GM18858 (cell line): ENCODE measurements around the gene GUCY1A2.

Experiments used
- ATAC-seq: cut with Tn5 transposase; IDR thresholded peaks from one replicate; pipeline ENCODE4 v1.9.1; 2021; ENCODE audit not compliant: unreplicated experiment

Gene GUCY1A2

DNA sequence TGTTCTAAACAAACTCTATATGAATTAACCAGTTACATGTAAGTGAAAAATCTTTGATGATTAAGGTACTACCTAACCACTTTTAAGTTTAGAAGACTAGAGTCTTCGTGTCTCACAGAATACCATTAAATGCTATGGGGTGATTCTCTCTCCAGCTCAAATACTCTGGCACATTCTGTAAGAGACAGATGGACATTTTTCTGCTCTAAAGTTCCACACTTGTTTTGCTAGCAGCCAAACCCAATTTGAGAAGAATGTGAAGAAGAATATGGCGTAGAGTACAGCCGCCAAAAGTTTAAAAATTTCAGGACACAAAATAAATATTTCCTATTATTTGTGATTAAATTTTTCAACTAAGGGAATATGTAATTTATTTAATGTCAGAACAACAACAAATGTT is 339.1 kb downstream of the GUCY1A2 start:
- ATAC-seq, result no peak

DNA sequence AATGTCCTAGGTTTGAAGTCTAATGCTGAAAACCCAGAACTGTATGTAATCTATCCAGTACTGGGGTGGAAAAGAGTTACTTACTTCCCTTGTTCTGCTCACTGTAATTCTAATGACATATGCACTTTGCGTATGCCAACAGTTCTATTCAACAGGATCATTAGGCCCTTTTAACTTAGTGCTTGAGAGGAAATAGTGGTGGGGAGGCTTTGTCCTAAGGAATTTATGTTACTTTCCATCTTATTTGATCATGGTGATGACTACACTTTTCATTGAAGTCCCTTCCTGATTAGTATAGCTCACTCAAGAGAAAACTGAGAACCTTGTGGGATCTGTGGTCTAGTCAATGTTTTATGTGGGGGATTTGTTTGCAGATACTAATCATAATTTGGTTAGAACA is 348.2 kb downstream of the GUCY1A2 start:
- no peak for ATAC-seq

- no peak for ATAC-seq
These were observed 350.1 kb downstream of the GUCY1A2 start for GRCh38 chr11:106668147-106668546.

- no peak for ATAC-seq
These were observed 361.6 kb downstream of the GUCY1A2 start for GRCh38 chr11:106656646-106657045.

DNA sequence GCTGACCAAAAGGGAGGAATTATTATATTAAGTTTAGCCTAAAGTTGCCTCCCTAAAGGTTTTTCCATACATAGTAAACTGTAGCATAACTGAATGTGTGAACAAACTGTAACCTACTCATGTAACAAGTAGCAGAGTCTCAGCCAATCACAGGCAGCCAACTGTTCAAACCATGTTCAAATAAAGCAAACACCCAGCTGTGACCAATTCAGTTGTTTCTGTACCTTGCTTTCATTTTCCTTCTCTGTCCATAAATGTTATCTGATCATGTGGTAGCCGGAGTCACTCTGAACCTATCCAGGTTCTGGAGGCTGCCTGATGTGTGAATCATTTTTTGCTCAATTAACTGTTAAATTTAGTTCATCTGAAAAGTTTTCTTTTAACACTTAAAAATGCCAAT is 373.5 kb downstream of the GUCY1A2 start:
- no peak for ATAC-seq

- ATAC-seq, result no peak
These were observed 375.9 kb downstream of the GUCY1A2 start for GRCh38 chr11:106642331-106642730.

GRCh38 chr11:106632283-106632682 is 386.0 kb downstream of the GUCY1A2 start:
- no peak for ATAC-seq

DNA sequence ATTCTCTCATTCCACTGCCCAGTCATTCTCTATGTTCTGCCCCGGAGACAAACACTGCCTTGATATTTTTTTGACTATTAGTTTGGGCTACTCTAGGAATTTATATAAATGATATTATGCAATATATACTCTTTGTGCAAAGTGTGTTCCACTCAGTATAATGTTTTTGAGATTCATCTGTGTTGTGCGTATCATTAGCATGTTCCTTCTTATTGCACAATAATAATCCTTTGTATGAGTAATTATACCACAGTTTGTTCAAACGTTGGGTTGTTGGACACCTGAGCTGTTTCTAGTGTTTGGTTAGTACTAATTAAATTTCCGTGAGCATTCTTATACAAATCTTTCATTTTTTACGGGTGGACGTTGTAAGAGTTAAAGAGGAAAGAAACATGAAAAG is 390.6 kb downstream of the GUCY1A2 start:
- no peak for ATAC-seq

DNA sequence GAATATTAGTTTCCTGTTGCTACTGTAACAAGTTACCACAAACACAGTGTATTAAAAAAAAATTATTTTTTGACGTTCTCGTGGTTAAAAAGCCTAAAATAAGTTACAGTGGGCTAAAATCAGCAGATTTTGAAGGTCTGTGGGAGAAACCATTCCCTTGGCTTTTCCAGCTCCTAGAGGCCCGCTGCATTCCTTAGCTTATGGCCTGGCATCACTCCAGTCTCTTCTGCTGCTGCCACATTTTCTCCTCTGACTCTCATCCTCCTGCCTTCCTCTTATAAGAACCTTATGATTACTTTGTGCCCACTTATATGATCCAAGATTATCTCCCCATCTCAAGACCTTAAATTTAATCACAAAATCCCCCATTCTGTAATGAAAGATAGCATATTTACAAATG is 392.7 kb downstream of the GUCY1A2 start:
- no peak for ATAC-seq

DNA sequence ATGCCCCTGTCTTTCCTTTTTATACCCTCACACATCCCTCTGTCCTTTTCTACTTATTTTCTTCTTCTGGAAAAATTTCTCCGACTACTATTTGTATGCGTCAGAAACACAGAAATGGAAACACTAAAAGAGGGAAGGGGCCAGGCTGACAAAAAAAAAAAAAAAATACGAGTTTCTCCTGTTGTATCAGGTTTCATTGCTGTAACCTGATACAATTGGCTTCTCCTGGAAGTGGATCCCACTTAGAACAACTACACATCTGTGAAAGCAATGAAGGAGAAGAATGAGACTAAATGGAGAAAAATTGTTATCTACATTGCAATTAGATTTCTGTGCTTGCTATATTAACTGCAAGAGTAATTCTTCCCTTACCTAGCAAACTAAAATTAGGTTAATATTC is 393.9 kb downstream of the GUCY1A2 start:
- no peak for ATAC-seq
